NOMO-1 treated with DMSO at 0.1 percent for 48 hours (cell line): ENCODE data around the gene BMP8A.
"Not testable (repeated sequence)": the region's sequence is repeated elsewhere in the genome, so short reads cannot be mapped to it uniquely, and the experiment has no call there.

Experiments used
- DNase-seq: peaks from one replicate; lab custom pipeline; 2025; ENCODE audit not compliant: unreplicated experiment; lab: John Stamatoyannopoulos, UW

Gene BMP8A

GRCh38 chr1:39525366-39526165, 34.1 kb downstream of the BMP8A start:
- no peak for DNase-seq

- DNase-seq = no peak
Measured at GRCh38 chr1:39526466-39527189, 35.2 kb downstream of the BMP8A start.

GRCh38 chr1:39527190-39527579, 35.7 kb downstream of the BMP8A start:
- not testable (repeated sequence) for DNase-seq

- no peak for DNase-seq
Measured at GRCh38 chr1:39528082-39528481, 36.6 kb downstream of the BMP8A start.

- peak; percentile 42 for DNase-seq
Measured at GRCh38 chr1:39529901-39530535, 38.6 kb downstream of the BMP8A start.

GRCh38 chr1:39531526-39531925, 40.1 kb downstream of the BMP8A start:
- DNase-seq = no peak

- DNase-seq = no peak
Measured at GRCh38 chr1:39533442-39533841, 42.0 kb downstream of the BMP8A start.

GRCh38 chr1:39538531-39539251, 47.3 kb downstream of the BMP8A start:
- DNase-seq = no peak

GRCh38 chr1:39539252-39539790, 47.9 kb downstream of the BMP8A start:
- peak; percentile 60 for DNase-seq

GRCh38 chr1:39540504-39541031, 49.1 kb downstream of the BMP8A start:
- peak; percentile 39 for DNase-seq

- no peak for DNase-seq
Measured at GRCh38 chr1:39542924-39543323, 51.5 kb downstream of the BMP8A start.

GRCh38 chr1:39544327-39544726, 52.9 kb downstream of the BMP8A start:
- DNase-seq = no peak

GRCh38 chr1:39545531-39545930, 54.1 kb downstream of the BMP8A start:
- no peak for DNase-seq

- DNase-seq = no peak
Measured at GRCh38 chr1:39554277-39554676, 62.8 kb downstream of the BMP8A start.

GRCh38 chr1:39561279-39561678, 69.8 kb downstream of the BMP8A start:
- no peak for DNase-seq

GRCh38 chr1:39562886-39563285, 71.5 kb downstream of the BMP8A start:
- DNase-seq = no peak

GRCh38 chr1:39563669-39564068, 72.2 kb downstream of the BMP8A start:
- DNase-seq = no peak

- no peak for DNase-seq
Measured at GRCh38 chr1:39564340-39564739, 72.9 kb downstream of the BMP8A start.

GRCh38 chr1:39564941-39565340, 73.5 kb downstream of the BMP8A start:
- DNase-seq = no peak

- no peak for DNase-seq
Measured at GRCh38 chr1:39566441-39567137, 75.2 kb downstream of the BMP8A start.
